HepG2 (cell line): ENCODE data around the gene CALD1. TPM values are rescaled to one million over a fixed set of nuclear protein-coding genes. Genes with fewer than 3 reads are reported as not detected.

Source experiments
- AHR ChIP-seq: IDR thresholded peaks from 2 replicates; pipeline ENCODE4 v1.6.1; 2018; ENCODE audit warnings: missing genetic modification reagents, missing compliant biosample characterization
- ARHGAP35 ChIP-seq: sonication (generic); formaldehyde crosslinking; IDR thresholded peaks from 2 replicates; pipeline ENCODE4 v1.9.0; 2022; ENCODE audit warnings: mild to moderate bottlenecking, inconsistent platforms, moderate library complexity, missing genetic modification reagents, borderline replicate concordance
- ATF4 ChIP-seq, 2 experiments: fragments of 450-650 bp in 1 of 2; sonication (generic) in 1 of 2; formaldehyde crosslinking; IDR thresholded peaks; 2 replicates each; pipeline versions ENCODE4 v1.5.0 to v1.8.0; 2020 to 2022; ENCODE audit warnings: mild to moderate bottlenecking in 1 of 2, missing genetic modification reagents in 1 of 2
- CBFB ChIP-seq: sonication (generic); formaldehyde crosslinking; IDR thresholded peaks from 2 replicates; pipeline ENCODE4 v1.4.0; 2020; ENCODE audit warnings: missing genetic modification reagents
- CCDC6 ChIP-seq: sonication (generic); formaldehyde crosslinking; IDR thresholded peaks from 2 replicates; pipeline ENCODE4 v1.8.1; 2022; ENCODE audit warnings: mild to moderate bottlenecking, missing genetic modification reagents, moderate library complexity
- CHD4 ChIP-seq: fragments of 200-600 bp; sonication (generic); IDR thresholded peaks from 2 replicates; pipeline ENCODE4 v1.7.0; 2017; ENCODE audit warnings: mild to moderate bottlenecking, low read length, borderline replicate concordance
- DNMT1 ChIP-seq: sonication (generic); formaldehyde crosslinking; IDR thresholded peaks from 2 replicates; pipeline ENCODE4 v1.5.1; 2020; ENCODE audit warnings: mild to moderate bottlenecking, missing genetic modification reagents
- FOXO4 ChIP-seq: sonication (generic); formaldehyde crosslinking; conservative IDR thresholded peaks from 2 replicates; pipeline ENCODE4 v1.8.1; 2023; ENCODE audit warnings: missing genetic modification reagents
- HNRNPL ChIP-seq: fragments of 200-400 bp; formaldehyde crosslinking; IDR thresholded peaks from 2 replicates; pipeline ENCODE4 v1.6.1; 2017; ENCODE audit warnings: mild to moderate bottlenecking, low read depth, low read length
- IRF2 ChIP-seq: IDR thresholded peaks from 2 replicates; pipeline ENCODE4 v1.6.1; 2018; ENCODE audit warnings: missing genetic modification reagents, missing compliant biosample characterization
- MAFK ChIP-seq, 2 experiments: IDR thresholded peaks in 1 of 2; conservative IDR thresholded peaks in 1 of 2; 2 replicates each; pipeline ENCODE4 v1.6.1; 2011; ENCODE audit warnings: improper control_type of control experiment in 2 of 2, low read length in 2 of 2
- MTF1 ChIP-seq: sonication (generic); formaldehyde crosslinking; IDR thresholded peaks from 2 replicates; pipeline ENCODE4 v1.5.0; 2020; ENCODE audit warnings: missing genetic modification reagents
- NFYB ChIP-seq: sonication (generic); formaldehyde crosslinking; IDR thresholded peaks from 2 replicates; pipeline ENCODE4 v1.4.0; 2020; ENCODE audit warnings: missing genetic modification reagents
- TBX3 ChIP-seq: fragments of 450-650 bp; IDR thresholded peaks from 2 replicates; pipeline ENCODE4 v1.6.1; 2017; ENCODE audit warnings: antibody characterized with exemption, mild to moderate bottlenecking, inconsistent platforms, borderline replicate concordance
- TCF7L2 ChIP-seq: IDR thresholded peaks from 2 replicates; pipeline ENCODE4 v1.6.1; 2011; ENCODE audit warnings: mild to moderate bottlenecking, low read depth, low read length, moderate library complexity
- ZBTB3 ChIP-seq: sonication (generic); formaldehyde crosslinking; IDR thresholded peaks from 2 replicates; pipeline ENCODE4 v1.4.0; 2020; ENCODE audit warnings: low read depth, mild to moderate bottlenecking, moderate library complexity, missing genetic modification reagents, borderline replicate concordance
- ZFP41 ChIP-seq: sonication (generic); formaldehyde crosslinking; IDR thresholded peaks from 2 replicates; pipeline ENCODE4 v1.4.0; 2020; ENCODE audit warnings: mild to moderate bottlenecking, missing genetic modification reagents, borderline replicate concordance
- ZFP82 ChIP-seq: sonication (generic); formaldehyde crosslinking; IDR thresholded peaks from 2 replicates; pipeline ENCODE4 v1.5.1; 2020; ENCODE audit warnings: mild to moderate bottlenecking, missing genetic modification reagents, borderline replicate concordance
- ZMAT3 ChIP-seq: sonication (generic); formaldehyde crosslinking; conservative IDR thresholded peaks from 2 replicates; pipeline ENCODE4 v1.7.0; 2021; ENCODE audit warnings: missing genetic modification reagents
- ZNF747 ChIP-seq: sonication (generic); formaldehyde crosslinking; IDR thresholded peaks from 2 replicates; pipeline ENCODE4 v1.8.1; 2023; ENCODE audit warnings: missing genetic modification reagents, mild to moderate bottlenecking, borderline replicate concordance
- ZSCAN21 ChIP-seq: sonication (generic); formaldehyde crosslinking; IDR thresholded peaks from 2 replicates; pipeline ENCODE4 v1.8.0; 2022; ENCODE audit warnings: mild to moderate bottlenecking, missing genetic modification reagents, moderate library complexity, borderline replicate concordance
- polyA plus RNA-seq, 8 experiments: library from polyadenylated mRNA; depleted of rRNA in 3 of 8; stranded (reverse) in 7 of 8; unstranded in 1 of 8; fragments of >200 nt; fragmentation: Illumina TruSeq in 4 of 8; extraction: Trizol in 4 of 8; gene quantifications; 2 replicates each; pipeline versions ENCODE4 v1.2.1 to v1.2.3, GENCODE V29; 2011 to 2016; ENCODE audit warnings: low read depth in 4 of 8, missing spikeins in 1 of 8, mixed read lengths in 1 of 8; ENCODE audit not compliant: insufficient read depth in 1 of 8
- total RNA-seq, 5 experiments: library from RNA; depleted of rRNA; stranded (reverse); fragments of >200 nt; fragmentation: Illumina TruSeq; extraction: Trizol; gene quantifications; 2 replicates each; pipeline ENCODE4 v1.2.3, GENCODE V29; 2016; ENCODE audit warnings: low read depth in 1 of 5
- TF ChIP-seq, protein P1 (sequence below): sonication (generic); formaldehyde crosslinking; conservative IDR thresholded peaks from 2 replicates; pipeline ENCODE4 v1.8.0; 2022; ENCODE audit warnings: mild to moderate bottlenecking, moderate library complexity, missing genetic modification reagents
- TF ChIP-seq, protein P2 (sequence below): sonication (generic); formaldehyde crosslinking; IDR thresholded peaks from 2 replicates; pipeline ENCODE4 v1.8.1; 2022; ENCODE audit warnings: mild to moderate bottlenecking, missing genetic modification reagents

Gene CALD1
- total and polyA plus RNA-seq, 2 of the 13 experiments (the other 11 are each of a cell fraction or from before 2014, with no cell fraction given), result 53.0 to 112 TPM

- TF ChIP-seq ZMAT3 (CRISPR knock-in tag), result peak; percentile 81; the same call in 1 of the 2 replicates
- TF ChIP-seq, protein P1, sequence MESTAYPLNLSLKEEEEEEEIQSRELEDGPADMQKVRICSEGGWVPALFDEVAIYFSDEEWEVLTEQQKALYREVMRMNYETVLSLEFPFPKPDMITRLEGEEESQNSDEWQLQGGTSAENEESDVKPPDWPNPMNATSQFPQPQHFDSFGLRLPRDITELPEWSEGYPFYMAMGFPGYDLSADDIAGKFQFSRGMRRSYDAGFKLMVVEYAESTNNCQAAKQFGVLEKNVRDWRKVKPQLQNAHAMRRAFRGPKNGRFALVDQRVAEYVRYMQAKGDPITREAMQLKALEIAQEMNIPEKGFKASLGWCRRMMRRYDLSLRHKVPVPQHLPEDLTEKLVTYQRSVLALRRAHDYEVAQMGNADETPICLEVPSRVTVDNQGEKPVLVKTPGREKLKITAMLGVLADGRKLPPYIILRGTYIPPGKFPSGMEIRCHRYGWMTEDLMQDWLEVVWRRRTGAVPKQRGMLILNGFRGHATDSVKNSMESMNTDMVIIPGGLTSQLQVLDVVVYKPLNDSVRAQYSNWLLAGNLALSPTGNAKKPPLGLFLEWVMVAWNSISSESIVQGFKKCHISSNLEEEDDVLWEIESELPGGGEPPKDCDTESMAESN (CRISPR knock-in tag), result 0 out of 2 replicates have a peak, but pooled peaks have one; percentile 54
- TF ChIP-seq ZFP41 (CRISPR knock-in tag), result no peak
- TF ChIP-seq HNRNPL, result peak; percentile 83
- peak; percentile 63; the same call in 1 of the 2 replicates for TF ChIP-seq AHR
- no peak for TF ChIP-seq MAFK (conservative IDR thresholded peaks at IDR 0.05 in 1 of 2, IDR thresholded peaks at IDR 0.05 in 1 of 2; ENCODE audit: low read length in 2 of 2)
- no peak for TF ChIP-seq ATF4 (CRISPR knock-in tag; IDR thresholded peaks at IDR 0.05)
- peak; percentile 93 for TF ChIP-seq CCDC6
- 0 out of 2 replicates have a peak, but pooled peaks have one; percentile 41 for TF ChIP-seq MTF1
- no peak for TF ChIP-seq CHD4
- 0 out of 2 replicates have a peak, but pooled peaks have one; percentile 95 for TF ChIP-seq FOXO4 (CRISPR knock-in tag)
- no peak; the same call in 1 of the 2 replicates for TF ChIP-seq IRF2 (CRISPR knock-in tag)
- TF ChIP-seq NFYB (CRISPR knock-in tag), result 0 out of 2 replicates have a peak, but pooled peaks have one; percentile 2
- TF ChIP-seq TCF7L2, result no peak
- TF ChIP-seq ZBTB3 (CRISPR knock-in tag), result peak; percentile 84
- peak; percentile 85; the same call in 1 of the 2 replicates for TF ChIP-seq ZNF747 (CRISPR knock-in tag)
- TF ChIP-seq TBX3, result peak; percentile 61; the same call in 1 of the 2 replicates
- 0 out of 2 replicates have a peak, but pooled peaks have one; percentile 9 for TF ChIP-seq ZFP82 (CRISPR knock-in tag)
- TF ChIP-seq, protein P2, sequence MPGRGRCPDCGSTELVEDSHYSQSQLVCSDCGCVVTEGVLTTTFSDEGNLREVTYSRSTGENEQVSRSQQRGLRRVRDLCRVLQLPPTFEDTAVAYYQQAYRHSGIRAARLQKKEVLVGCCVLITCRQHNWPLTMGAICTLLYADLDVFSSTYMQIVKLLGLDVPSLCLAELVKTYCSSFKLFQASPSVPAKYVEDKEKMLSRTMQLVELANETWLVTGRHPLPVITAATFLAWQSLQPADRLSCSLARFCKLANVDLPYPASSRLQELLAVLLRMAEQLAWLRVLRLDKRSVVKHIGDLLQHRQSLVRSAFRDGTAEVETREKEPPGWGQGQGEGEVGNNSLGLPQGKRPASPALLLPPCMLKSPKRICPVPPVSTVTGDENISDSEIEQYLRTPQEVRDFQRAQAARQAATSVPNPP, result no peak; the same call in 1 of the 2 replicates
- TF ChIP-seq ARHGAP35 (CRISPR knock-in tag), result no peak; the same call in 1 of the 2 replicates
- TF ChIP-seq CBFB (CRISPR knock-in tag), result peak; percentile 68; the same call in 1 of the 2 replicates
- TF ChIP-seq DNMT1 (CRISPR knock-in tag), result no peak
- peak; percentile 88 for TF ChIP-seq ZSCAN21 (CRISPR knock-in tag)
Measured at GRCh38 chr7:134986363-134987251, 207.2 kb downstream of the CALD1 start, which contains the start of gene AGBL3 (continued).
